ENCODE measurements around the gene UGCG. TPM values are rescaled to one million over a fixed set of nuclear protein-coding genes. Genes with fewer than 3 reads are reported as not detected.
A peak's percentile ranks its signal among the peaks of the same experiment; 100 is the strongest.
"Not testable (repeated sequence)": the region's sequence is repeated elsewhere in the genome, so short reads cannot be mapped to it uniquely, and the experiment has no call there.

UGCG gene
- total RNA-seq, 2 experiments from 2014 or later: 12.4 to 13.5 TPM

DNA sequence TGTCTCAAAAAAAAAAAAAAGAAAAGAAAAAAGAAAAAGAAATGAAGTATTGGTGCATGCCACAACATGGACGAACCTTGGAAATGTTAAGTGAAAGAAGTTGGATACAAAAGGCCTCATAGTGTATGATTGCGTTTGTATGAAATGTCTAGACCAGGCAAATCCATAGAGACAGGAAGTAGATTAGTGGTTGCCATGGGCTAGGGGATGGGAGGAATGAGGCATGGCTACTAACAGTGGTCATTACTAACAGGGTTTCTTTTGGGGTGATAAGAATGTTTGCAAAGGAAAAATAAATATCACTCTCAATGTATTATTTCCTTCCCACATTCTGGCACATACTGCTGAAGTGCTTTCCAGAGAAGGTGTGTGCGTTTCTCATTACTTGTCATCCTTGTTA, 44.1 kb downstream of the UGCG start:
- no peaks in the 10 kb centered on the region for H3K27me3 Mint-ChIP-seq
- intact Hi-C loops (cut with micrococcal nuclease): no loop called here
- H3K9me3 Mint-ChIP-seq: no peaks in the 10 kb centered on the region
- peaks cover 35% of the 10 kb centered on the region for H3K4me1 Mint-ChIP-seq (ENCODE audit: low read depth)
- H3K36me3 Mint-ChIP-seq: peaks cover under 1% of the 10 kb centered on the region
- H3K4me3 Mint-ChIP-seq: no peak overlapping the region
- POLR2A ChIA-PET: no interaction called here
- CTCF ChIA-PET: no interaction called here
- no peak overlapping the region for H3K27ac Mint-ChIP-seq
- no peak for DNase-seq

DNA sequence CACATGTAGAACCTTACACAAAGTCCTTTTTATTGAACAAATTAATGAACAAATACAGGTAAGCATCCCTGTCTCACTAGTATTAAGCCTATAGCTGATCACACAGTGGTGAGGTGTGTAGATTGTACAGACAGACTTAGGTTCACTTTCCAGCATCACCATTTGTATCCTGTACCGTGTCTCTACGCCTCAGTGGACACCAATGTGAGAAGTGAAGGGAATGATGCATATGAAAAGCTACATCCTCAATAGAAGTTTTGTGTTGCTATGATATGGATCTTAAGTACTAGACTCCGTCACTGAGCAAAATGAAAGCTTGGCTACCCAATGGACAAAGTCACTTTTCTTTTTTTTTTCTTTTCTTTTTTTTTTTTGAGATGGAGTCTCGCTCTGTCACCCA, 46.6 kb downstream of the UGCG start:
- no peak overlapping the region for H3K4me3 Mint-ChIP-seq
- intact Hi-C loops (cut with micrococcal nuclease): no loop called here
- H3K27me3 Mint-ChIP-seq: no peaks in the 10 kb centered on the region
- CTCF ChIA-PET: no interaction called here
- H3K4me1 Mint-ChIP-seq (ENCODE audit: low read depth): peaks cover 25% of the 10 kb centered on the region
- H3K36me3 Mint-ChIP-seq: no peaks in the 10 kb centered on the region
- no peaks in the 10 kb centered on the region for H3K9me3 Mint-ChIP-seq
- H3K27ac Mint-ChIP-seq: no peak overlapping the region
- no peak for DNase-seq
- POLR2A ChIA-PET: no interaction called here

DNA sequence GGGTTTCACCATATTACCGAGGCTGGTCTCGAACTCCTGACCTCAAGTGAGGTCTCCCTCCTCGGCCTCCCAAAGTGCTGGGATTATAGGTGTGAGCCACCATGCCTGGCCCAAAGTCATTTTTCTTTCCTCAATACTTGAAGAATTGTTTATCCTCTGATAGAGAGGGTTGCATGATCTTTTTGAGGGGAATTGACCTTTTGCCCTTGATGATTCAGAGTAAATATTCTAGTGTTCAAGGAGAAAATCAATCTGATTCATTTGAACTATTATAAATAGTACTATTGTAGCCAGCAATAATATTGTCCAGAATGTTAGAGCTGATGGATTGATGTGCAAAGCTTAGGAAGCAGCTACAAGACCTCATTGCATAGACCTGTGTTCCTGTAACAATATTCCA, 47.1 kb downstream of the UGCG start:
- H3K27ac Mint-ChIP-seq: no peak overlapping the region
- CTCF ChIA-PET: no interaction called here
- DNase-seq: no peak
- H3K4me1 Mint-ChIP-seq (ENCODE audit: low read depth): peaks cover 20% of the 10 kb centered on the region
- H3K27me3 Mint-ChIP-seq: peaks cover 2% of the 10 kb centered on the region
- POLR2A ChIA-PET: no interaction called here
- H3K4me3 Mint-ChIP-seq: no peak overlapping the region
- no peaks in the 10 kb centered on the region for H3K9me3 Mint-ChIP-seq
- intact Hi-C loops (cut with micrococcal nuclease): no loop called here
- no peaks in the 10 kb centered on the region for H3K36me3 Mint-ChIP-seq

DNA sequence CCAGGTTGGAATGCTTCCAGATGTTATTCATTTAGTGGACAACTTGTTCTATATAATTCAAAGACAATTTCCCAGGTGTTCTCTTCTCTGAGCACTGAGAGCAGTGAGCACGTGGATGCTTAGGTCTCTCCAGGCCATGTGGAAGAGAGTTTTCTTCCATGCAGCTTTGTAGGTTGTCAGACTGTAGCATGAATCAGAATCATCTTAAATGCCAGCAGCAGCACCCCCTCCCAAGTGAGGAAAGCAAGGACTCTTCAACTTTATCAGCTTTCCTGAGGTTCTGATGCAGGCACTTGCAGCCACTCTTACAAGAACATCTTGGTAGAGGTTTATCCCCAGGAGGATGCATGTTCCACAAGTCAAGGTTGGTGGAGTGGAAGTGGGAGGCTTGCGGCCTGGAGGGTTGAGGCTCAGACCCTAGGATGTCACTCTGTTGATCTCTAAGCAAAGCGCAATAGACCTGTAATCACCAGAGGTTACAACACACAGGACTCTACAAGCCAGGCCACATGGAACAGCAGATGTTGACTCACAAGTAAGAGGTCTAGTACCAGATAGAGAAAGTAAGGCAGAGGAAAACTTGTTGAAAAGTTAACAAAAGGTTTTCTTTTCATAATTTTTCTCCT, 47.7 kb downstream of the UGCG start:
- DNase-seq: no peak
- Mint-ChIP-seq H3K27me3 (peaks cover 3% of the 10 kb centered on the region), H3K4me3 (no peak overlapping the region), H3K4me1 (ENCODE audit: low read depth) (peaks cover 14% of the 10 kb centered on the region), H3K27ac (no peak overlapping the region), H3K9me3 (no peaks in the 10 kb centered on the region), H3K36me3 (no peaks in the 10 kb centered on the region)
- intact Hi-C loops (cut with micrococcal nuclease): no loop called here
- ChIA-PET CTCF (no interaction called here), POLR2A (no interaction called here)

DNA sequence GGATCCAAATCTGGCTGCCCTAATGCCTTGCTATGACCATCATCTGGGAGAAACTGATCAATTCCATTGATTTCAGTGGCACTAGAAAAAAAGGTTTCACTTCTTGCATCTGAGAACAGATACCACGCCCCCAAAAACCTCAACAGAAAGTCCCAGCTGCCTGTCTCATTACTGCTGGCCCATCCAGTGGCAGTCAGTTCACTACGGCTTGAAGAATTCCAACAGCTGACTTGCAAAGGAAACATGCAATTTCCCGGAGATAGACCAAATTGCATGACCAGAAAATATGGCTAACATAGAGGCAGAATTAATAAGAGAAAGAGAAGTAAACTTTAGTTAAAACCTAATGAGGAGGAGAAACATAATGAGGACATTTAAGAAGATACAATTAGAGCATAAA, 48.6 kb downstream of the UGCG start:
- POLR2A ChIA-PET: no interaction called here
- no peaks in the 10 kb centered on the region for H3K36me3 Mint-ChIP-seq
- CTCF ChIA-PET: no interaction called here
- no peak overlapping the region for H3K27ac Mint-ChIP-seq
- intact Hi-C loops (cut with micrococcal nuclease): no loop called here
- peaks cover 3% of the 10 kb centered on the region for H3K27me3 Mint-ChIP-seq
- no peak overlapping the region for H3K4me3 Mint-ChIP-seq
- no peaks in the 10 kb centered on the region for H3K9me3 Mint-ChIP-seq
- H3K4me1 Mint-ChIP-seq (ENCODE audit: low read depth): peaks cover 14% of the 10 kb centered on the region
- DNase-seq: peak; percentile 40

DNA sequence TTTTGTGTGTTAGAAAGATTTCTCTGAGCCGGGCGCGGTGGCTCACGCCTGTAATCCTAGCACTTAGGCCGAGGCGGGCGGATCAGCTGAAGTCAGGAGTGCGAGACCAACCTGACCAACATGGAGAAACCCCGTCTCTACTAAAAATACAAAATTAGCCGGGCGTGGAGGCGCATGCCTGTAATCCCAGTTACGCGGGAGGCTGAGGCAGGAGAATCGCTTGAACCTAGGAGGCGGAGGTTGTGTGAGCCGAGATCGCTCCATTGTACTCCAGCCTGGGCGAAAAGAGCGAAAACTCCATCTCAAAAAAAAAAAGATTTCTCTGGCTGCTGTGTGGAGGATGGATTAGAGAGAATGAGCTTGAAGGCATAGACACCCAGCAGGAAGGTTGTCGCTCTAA, 51.5 kb downstream of the UGCG start:
- DNase-seq; H3K27me3 Mint-ChIP-seq; H3K27ac Mint-ChIP-seq; CTCF ChIA-PET; intact Hi-C loops (cut with micrococcal nuclease); H3K36me3 Mint-ChIP-seq; H3K4me3 Mint-ChIP-seq; H3K9me3 Mint-ChIP-seq: not testable (repeated sequence)
- POLR2A ChIA-PET: interaction anchor here (1.5 kb wide), 1 partner anchor 10 kb away, joined by 3 read pairs; no protein-coding TSS in a partner anchor
- H3K4me1 Mint-ChIP-seq (ENCODE audit: low read depth): peaks cover 14% of the 10 kb centered on the region

DNA sequence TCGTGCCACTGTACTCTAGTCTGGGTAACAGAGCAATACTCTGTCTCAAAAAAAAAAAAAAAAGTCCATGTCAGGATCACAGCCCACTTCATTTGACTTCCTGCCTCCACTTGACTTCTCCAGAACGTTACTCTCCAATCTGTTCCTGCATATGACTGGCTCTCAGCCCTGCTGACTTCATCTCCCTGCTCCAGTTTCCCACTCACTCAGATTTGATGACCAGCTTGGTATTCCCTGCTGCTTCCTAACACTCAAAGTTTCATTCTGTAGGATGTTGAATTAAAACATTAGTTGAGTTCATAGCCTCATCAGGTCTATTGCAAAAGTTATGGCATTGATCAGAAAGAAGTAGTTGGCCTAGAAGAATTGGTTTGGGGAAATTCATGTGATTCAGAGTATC, 52.3 kb downstream of the UGCG start:
- Mint-ChIP-seq H3K27ac (no peak overlapping the region), H3K4me1 (ENCODE audit: low read depth) (peaks cover 14% of the 10 kb centered on the region), H3K9me3 (no peaks in the 10 kb centered on the region), H3K36me3 (no peaks in the 10 kb centered on the region), H3K27me3 (peaks cover 3% of the 10 kb centered on the region), H3K4me3 (no peak overlapping the region)
- POLR2A ChIA-PET: no interaction called here
- CTCF ChIA-PET: no interaction called here
- DNase-seq: no peak
- intact Hi-C loops (cut with micrococcal nuclease): no loop called here

DNA sequence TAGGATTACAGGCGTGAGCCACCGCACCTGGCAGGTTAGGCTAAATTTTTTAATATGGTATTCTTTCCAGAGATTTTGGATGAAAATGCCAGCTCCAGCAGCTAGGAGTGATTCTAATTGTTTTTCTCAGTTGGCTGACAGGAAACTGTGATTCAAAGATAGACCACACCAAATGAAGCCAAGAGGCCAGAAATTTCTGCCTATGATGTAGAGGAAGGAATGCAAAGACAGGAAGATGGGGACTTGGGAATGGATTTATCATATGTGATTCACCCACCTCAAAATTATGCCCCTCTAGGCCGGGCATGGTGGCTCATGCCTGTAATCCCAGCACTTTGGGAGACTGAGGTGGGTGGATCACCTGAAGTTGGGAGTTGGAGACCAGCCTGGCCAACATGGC, 53.3 kb downstream of the UGCG start:
- Mint-ChIP-seq H3K9me3 (no peaks in the 10 kb centered on the region), H3K27me3 (peaks cover 3% of the 10 kb centered on the region), H3K4me1 (ENCODE audit: low read depth) (peaks cover 8% of the 10 kb centered on the region), H3K4me3 (no peak overlapping the region), H3K36me3 (no peaks in the 10 kb centered on the region), H3K27ac (no peak overlapping the region)
- intact Hi-C loops (cut with micrococcal nuclease): no loop called here
- no peak for DNase-seq
- ChIA-PET POLR2A (no interaction called here), CTCF (no interaction called here)

DNA sequence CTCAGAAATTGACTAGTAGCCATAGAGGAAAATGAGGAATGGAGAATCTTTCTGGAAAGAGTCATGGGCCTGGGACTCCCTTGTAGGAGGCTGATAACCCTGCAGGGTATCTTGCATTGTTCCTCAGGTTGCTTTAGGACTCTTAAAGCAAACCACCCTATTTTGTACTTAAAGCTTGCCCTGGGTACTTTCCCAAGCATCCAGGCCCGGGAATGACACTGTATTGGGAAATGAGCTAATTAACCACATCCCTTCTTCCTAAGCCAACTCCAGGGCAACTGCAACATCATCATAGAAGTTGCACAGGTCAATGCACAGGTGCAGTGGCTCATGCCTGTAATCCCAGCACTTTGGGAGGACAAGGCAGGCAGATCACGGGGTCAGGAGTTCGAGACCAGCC, 55.9 kb downstream of the UGCG start:
- no peak for DNase-seq
- ChIA-PET CTCF (no interaction called here), POLR2A (no interaction called here)
- Mint-ChIP-seq H3K9me3 (no peaks in the 10 kb centered on the region), H3K36me3 (no peaks in the 10 kb centered on the region), H3K27me3 (peaks cover 3% of the 10 kb centered on the region), H3K4me3 (no peak overlapping the region), H3K4me1 (ENCODE audit: low read depth) (peaks cover 5% of the 10 kb centered on the region), H3K27ac (no peak overlapping the region)
- intact Hi-C loops (cut with micrococcal nuclease): no loop called here

DNA sequence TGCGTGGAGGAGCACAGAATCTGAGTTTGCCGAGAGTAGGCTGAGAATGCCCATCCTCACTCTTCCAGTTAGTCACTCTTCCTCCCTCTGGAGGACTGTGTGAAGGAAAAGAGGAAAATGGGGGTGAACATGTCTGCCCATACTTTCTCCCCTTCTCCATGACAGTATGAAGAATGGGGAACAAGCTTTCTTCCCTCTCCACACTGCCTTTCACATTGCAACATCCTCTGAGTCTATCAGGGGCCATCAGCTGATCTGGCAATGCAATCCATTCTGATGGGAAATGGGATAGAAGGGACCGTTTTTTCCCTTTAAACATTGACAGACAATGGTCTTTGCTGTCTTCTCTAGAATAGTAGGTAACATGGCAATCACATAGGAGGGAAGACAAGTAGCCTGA, 56.8 kb downstream of the UGCG start:
- Mint-ChIP-seq H3K27ac (no peak overlapping the region), H3K27me3 (peaks cover 7% of the 10 kb centered on the region), H3K9me3 (no peaks in the 10 kb centered on the region), H3K36me3 (no peaks in the 10 kb centered on the region), H3K4me1 (ENCODE audit: low read depth) (peaks cover 14% of the 10 kb centered on the region), H3K4me3 (no peak overlapping the region)
- POLR2A ChIA-PET: interaction anchor here (0.7 kb wide), 1 partner anchor 186 kb away, joined by 3 read pairs; no protein-coding TSS in a partner anchor
- intact Hi-C loops (cut with micrococcal nuclease): no loop called here
- DNase-seq: no peak
- CTCF ChIA-PET: interaction anchor here (0.7 kb wide), 1 partner anchor 61 kb away, joined by 3 read pairs; no protein-coding TSS in a partner anchor

DNA sequence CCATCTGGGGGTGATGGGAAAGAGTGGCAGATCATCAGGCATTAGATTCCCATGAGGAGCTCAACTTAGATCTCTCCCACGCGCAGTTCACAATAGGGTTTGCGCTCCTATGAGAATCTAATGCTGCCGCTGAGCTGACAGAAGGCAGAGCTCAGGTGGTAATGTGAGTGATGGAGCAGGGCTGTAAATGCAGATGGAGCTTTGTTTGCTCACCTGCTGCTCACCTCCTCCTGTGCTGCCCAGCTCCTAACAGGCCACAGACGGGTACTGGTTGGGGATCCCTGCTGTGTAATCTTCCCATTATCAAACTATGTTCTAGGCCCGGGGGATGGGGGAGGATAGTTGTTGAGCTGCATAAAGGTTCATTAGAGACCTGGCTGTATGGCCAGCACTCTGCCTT, 58.4 kb downstream of the UGCG start:
- H3K4me3 Mint-ChIP-seq: no peak overlapping the region
- H3K9me3 Mint-ChIP-seq: no peaks in the 10 kb centered on the region
- no peak overlapping the region for H3K27ac Mint-ChIP-seq
- peaks cover 14% of the 10 kb centered on the region for H3K4me1 Mint-ChIP-seq (ENCODE audit: low read depth)
- intact Hi-C loops (cut with micrococcal nuclease): loop anchor here (5.0 kb wide), 2 partner anchors 57 to 58 kb away; partner anchors contain the start of gene UGCG
- H3K27me3 Mint-ChIP-seq: peaks cover 6% of the 10 kb centered on the region
- DNase-seq: no peak
- ChIA-PET CTCF (no interaction called here), POLR2A (no interaction called here)
- no peaks in the 10 kb centered on the region for H3K36me3 Mint-ChIP-seq

DNA sequence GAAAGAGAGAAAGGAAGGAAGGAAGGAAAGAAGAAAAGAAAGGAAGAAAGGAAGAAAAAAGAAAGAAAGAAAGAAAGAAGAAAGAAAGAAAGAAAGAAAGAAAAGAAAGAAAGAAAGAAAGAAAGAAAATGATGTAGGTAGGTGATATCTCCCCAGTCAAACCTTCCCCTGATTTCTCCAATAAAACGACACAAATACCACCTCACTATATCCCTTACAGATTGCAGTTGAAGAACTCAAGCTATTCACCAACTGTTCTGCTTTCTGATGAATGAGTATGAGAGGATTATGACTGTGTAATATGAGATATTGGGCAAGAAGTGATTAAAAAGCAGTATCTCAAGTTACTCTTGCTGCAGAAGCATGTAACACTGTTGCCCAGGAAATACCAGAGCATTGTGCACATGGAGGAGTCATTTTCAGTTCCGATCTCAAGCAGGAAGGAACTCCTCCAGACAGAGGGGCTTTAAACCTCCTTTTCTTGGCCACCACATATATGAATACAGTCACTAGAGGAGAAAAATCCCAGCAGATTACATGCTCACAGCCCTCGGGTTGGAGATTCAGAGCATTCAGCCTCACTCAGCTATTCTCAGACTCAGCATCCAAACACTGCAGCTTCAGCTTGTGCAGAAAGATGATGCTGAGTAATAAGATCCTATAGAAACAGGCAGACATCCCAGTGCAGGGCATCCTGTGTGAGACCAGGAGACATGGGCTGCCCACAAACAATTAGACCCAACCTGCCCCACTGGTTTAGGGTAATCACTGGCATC, 61.4 kb downstream of the UGCG start:
- no peak for DNase-seq
- Mint-ChIP-seq H3K9me3 (no peaks in the 10 kb centered on the region), H3K4me1 (ENCODE audit: low read depth) (peaks cover 14% of the 10 kb centered on the region), H3K36me3 (no peaks in the 10 kb centered on the region), H3K4me3 (no peak overlapping the region), H3K27ac (no peak overlapping the region), H3K27me3 (peaks cover 6% of the 10 kb centered on the region)
- ChIA-PET POLR2A (no interaction called here), CTCF (no interaction called here)
- intact Hi-C loops (cut with micrococcal nuclease): loop anchor here (1.0 to 5.0 kb wide), 5 partner anchors 20 to 79 kb away; partner anchors contain the start of gene UGCG
